MM.1S (cell line): ENCODE data around the gene DLG4.

Source experiments
- DNase-seq: peaks from one replicate; pipeline ENCODE4 v3.0.0-alpha.2; 2015
- H2AFZ ChIP-seq: fragments of 300-600 bp; sonication (generic); 2 replicates; pipeline ENCODE4 v1.6.0; 2016; ENCODE audit warnings: antibody characterized with exemption, low read length
- H3F3A ChIP-seq: fragments of 300-600 bp; sonication (generic); 2 replicates; pipeline ENCODE4 v1.6.1; 2016; ENCODE audit warnings: mild to moderate bottlenecking, antibody characterized with exemption, low read length, moderate library complexity, mixed read lengths; ENCODE audit not compliant: insufficient read depth
- H3K27ac ChIP-seq: fragments of 300-600 bp; sonication (generic); 2 replicates; pipeline ENCODE4 v1.5.1; 2016; ENCODE audit warnings: mild to moderate bottlenecking, low read length
- H3K27me3 ChIP-seq: fragments of 300-600 bp; sonication (generic); replicated peaks from 2 replicates; pipeline ENCODE4 v1.6.0; 2016; ENCODE audit warnings: low read length; ENCODE audit not compliant: insufficient read depth
- H3K36me3 ChIP-seq: fragments of 300-600 bp; sonication (generic); replicated peaks from 2 replicates; pipeline ENCODE4 v1.6.1; 2016; ENCODE audit warnings: mild to moderate bottlenecking, low read length, mixed read lengths; ENCODE audit not compliant: insufficient read depth
- H3K4me1 ChIP-seq: fragments of 300-600 bp; sonication (generic); 2 replicates; pipeline ENCODE4 v1.6.1; 2016; ENCODE audit warnings: low read length, mixed read lengths
- H3K4me2 ChIP-seq: fragments of 300-600 bp; sonication (generic); 2 replicates; pipeline ENCODE4 v1.6.0; 2016; ENCODE audit warnings: low read depth, low read length
- H3K4me3 ChIP-seq: fragments of 300-600 bp; sonication (generic); 2 replicates; pipeline ENCODE4 v1.5.1; 2016; ENCODE audit warnings: low read length, mixed read lengths
- H3K79me2 ChIP-seq: fragments of 300-600 bp; sonication (generic); 2 replicates; pipeline ENCODE4 v1.6.1; 2016; ENCODE audit warnings: mixed run types, low read length, mixed read lengths
- H3K9ac ChIP-seq: fragments of 300-600 bp; sonication (generic); 2 replicates; pipeline ENCODE4 v1.6.1; 2016; ENCODE audit warnings: low read length, mixed read lengths
- H3K9me2 ChIP-seq: fragments of 300-600 bp; sonication (generic); replicated peaks from 2 replicates; pipeline ENCODE4 v1.6.1; 2016; ENCODE audit warnings: mild to moderate bottlenecking, low read length, mixed read lengths; ENCODE audit not compliant: insufficient read depth
- H3K9me3 ChIP-seq: fragments of 300-600 bp; sonication (generic); replicated peaks from 2 replicates; pipeline ENCODE4 v1.6.1; 2016; ENCODE audit warnings: mild to moderate bottlenecking, low read length, mixed read lengths; ENCODE audit not compliant: insufficient read depth
- H4K20me1 ChIP-seq: fragments of 300-600 bp; sonication (generic); 2 replicates; pipeline ENCODE4 v1.6.1; 2016; ENCODE audit warnings: mild to moderate bottlenecking, low read length, moderate library complexity, mixed read lengths; ENCODE audit not compliant: insufficient read depth
- EZH2 ChIP-seq: fragments of 300-600 bp; sonication (generic); optimal IDR thresholded peaks from 2 replicates; pipeline ENCODE3; 2017; ENCODE audit warnings: low read depth, mild to moderate bottlenecking, antibody characterized with exemption, low read length, mixed read lengths
- EZH2phosphoT487 ChIP-seq: fragments of 300-600 bp; sonication (generic); IDR thresholded peaks from 2 replicates; pipeline ENCODE4 v1.6.1; 2018; ENCODE audit warnings: antibody characterized with exemption, low read length
- TF ChIP-seq, protein P1 (sequence below): fragments of 300-600 bp; sonication (generic); IDR thresholded peaks from 2 replicates; pipeline ENCODE4 v1.5.1; 2016; ENCODE audit warnings: antibody characterized with exemption, low read length, mixed read lengths

The DLG4 gene

DNA sequence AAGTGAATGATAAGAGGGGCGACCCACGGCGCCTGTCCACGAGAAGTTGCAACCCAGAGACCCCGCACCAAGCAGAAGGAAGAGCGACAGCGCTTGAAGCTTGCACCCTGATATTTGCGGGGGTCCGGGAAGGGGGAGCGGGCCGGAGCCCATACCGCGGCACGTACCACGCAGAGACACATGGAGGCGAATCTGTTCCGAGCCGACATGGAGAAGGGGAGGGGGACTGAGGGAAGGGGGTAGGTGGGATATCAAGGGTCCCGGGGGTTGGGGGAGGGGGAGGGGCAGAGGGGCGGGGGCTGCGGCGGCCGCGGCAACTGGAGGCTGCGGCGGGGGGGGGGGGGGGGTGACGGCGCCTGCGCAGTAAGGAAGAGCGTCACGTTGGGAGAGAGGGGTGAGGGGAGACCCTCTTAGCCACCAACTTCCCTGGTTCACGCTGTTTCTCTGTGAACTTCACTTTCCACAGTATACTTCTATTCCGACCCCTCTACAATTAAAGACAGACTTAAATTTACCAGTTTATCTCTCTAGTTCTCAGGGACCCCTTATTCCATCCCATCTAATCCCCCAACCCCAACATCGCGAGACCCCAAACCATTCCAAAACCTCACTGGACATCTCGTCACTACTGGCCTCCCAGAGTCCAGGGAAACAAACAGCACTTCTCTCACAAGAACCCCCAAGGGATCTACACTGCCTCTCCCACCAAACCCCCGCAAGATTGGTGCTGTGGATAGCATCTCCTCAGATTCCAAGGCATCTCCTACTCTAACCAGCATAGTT is 8.0 kb downstream of the DLG4 start:
- Histone ChIP-seq H3K4me2 (no peak overlapping the region), H3K4me3 (no peak overlapping the region), H3K9ac (no peak overlapping the region), H4K20me1 (no peaks in the 10 kb centered on the region), H3K9me3 (no peaks in the 10 kb centered on the region), H3K27me3 (peaks cover 79% of the 10 kb centered on the region), H3F3A (no peaks in the 10 kb centered on the region), H3K36me3 (no peaks in the 10 kb centered on the region), H2AFZ (no peak overlapping the region), H3K4me1 (peaks cover 12% of the 10 kb centered on the region), H3K27ac (no peak overlapping the region), H3K9me2 (no peaks in the 10 kb centered on the region), H3K79me2 (no peaks in the 10 kb centered on the region)
- TF ChIP-seq, protein P1, sequence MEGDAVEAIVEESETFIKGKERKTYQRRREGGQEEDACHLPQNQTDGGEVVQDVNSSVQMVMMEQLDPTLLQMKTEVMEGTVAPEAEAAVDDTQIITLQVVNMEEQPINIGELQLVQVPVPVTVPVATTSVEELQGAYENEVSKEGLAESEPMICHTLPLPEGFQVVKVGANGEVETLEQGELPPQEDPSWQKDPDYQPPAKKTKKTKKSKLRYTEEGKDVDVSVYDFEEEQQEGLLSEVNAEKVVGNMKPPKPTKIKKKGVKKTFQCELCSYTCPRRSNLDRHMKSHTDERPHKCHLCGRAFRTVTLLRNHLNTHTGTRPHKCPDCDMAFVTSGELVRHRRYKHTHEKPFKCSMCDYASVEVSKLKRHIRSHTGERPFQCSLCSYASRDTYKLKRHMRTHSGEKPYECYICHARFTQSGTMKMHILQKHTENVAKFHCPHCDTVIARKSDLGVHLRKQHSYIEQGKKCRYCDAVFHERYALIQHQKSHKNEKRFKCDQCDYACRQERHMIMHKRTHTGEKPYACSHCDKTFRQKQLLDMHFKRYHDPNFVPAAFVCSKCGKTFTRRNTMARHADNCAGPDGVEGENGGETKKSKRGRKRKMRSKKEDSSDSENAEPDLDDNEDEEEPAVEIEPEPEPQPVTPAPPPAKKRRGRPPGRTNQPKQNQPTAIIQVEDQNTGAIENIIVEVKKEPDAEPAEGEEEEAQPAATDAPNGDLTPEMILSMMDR: no peak
- TF ChIP-seq EZH2phosphoT487 (no peak), EZH2 (no peak)
- DNase-seq: no peak

DNA sequence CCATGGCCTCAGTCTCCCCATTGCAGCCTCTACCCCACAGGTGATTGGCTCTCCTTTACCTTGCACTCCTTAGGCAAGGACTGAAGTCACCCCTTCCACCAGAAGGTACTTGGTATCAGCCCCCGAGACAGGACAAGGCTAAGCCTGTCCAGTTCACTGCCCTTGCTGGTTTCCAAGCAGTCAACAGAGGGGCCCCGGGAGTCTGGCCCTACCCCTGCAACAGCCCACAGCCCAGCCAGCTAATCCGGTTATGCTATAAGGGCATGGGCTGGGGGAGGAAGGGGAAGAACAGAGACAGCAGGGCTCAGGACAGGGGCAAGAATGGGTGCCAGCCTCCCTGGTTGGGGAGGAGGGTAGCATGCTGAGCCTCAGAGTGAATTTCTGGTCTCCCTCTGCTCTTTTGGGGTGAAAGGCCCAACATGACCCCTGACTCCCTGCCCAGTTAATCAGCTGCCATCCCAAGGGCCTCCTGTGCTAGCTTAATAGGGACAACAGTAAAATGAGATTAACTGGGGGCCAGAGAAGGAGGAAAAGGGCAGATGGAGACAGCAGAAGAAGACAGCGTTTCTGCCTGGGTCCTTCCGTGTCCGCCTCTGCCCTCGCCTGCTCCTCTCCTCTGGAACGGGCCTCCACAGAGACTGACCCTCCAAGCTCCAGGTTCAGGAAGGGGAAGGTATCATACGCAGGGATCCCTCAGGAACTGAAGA is 10.7 kb downstream of the DLG4 start:
- no peaks in the 10 kb centered on the region for H3F3A ChIP-seq
- no peaks in the 10 kb centered on the region for H3K79me2 ChIP-seq
- H4K20me1 ChIP-seq: no peaks in the 10 kb centered on the region
- no peak overlapping the region for H3K27ac ChIP-seq
- H3K4me2 ChIP-seq: no peak overlapping the region
- H3K27me3 ChIP-seq: peaks cover 83% of the 10 kb centered on the region
- H3K36me3 ChIP-seq: no peaks in the 10 kb centered on the region
- H3K9ac ChIP-seq: no peak overlapping the region
- peaks cover 6% of the 10 kb centered on the region for H3K4me1 ChIP-seq
- no peaks in the 10 kb centered on the region for H3K9me3 ChIP-seq
- TF ChIP-seq EZH2 (no peak), EZH2phosphoT487 (no peak)
- TF ChIP-seq, protein P1: no peak
- no peak overlapping the region for H2AFZ ChIP-seq
- no peaks in the 10 kb centered on the region for H3K9me2 ChIP-seq
- DNase-seq: no peak
- H3K4me3 ChIP-seq: no peak overlapping the region

DNA sequence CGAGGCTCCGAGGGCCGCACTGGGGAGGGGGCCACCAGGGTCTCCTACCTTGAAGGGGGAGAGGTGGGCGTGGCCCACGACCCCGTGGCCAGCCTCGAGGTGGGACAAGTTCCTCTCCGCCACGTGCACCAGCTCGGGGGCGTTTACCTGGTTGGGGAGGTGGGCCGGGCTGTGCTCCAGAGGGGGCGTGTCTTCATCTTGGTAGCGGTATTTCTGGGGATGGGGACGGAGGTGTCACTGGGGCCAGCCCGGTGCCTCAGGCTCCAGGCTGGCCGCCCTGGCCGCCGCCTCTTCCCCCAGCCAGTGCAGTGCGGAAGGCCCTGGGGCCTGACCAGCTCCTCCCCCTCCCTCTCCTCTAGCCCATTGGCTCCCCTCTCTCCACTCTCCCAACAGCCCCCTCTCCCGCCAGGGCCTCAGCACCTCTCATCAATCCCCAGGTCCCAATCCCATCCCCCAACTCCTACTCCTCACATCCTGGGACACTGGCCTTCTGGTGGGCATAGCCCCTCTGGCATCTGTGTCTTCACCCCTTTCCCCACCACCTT is 11.5 kb downstream of the DLG4 start:
- Histone ChIP-seq H3K79me2 (no peaks in the 10 kb centered on the region), H3K9me2 (no peaks in the 10 kb centered on the region), H3K9ac (no peak overlapping the region)

More for the DNA sequence above, 11.5 kb downstream of the DLG4 start:
- Histone ChIP-seq H3F3A (no peaks in the 10 kb centered on the region), H3K27me3 (peaks cover 84% of the 10 kb centered on the region), H4K20me1 (no peaks in the 10 kb centered on the region), H3K4me1 (no peaks in the 10 kb centered on the region; the same call in 1 of the 2 replicates), H3K9me3 (no peaks in the 10 kb centered on the region), H3K27ac (no peak overlapping the region), H2AFZ (no peak overlapping the region), H3K4me3 (no peak overlapping the region), H3K36me3 (no peaks in the 10 kb centered on the region), H3K4me2 (no peak overlapping the region)
- no peak for DNase-seq
- TF ChIP-seq, protein P1: no peak
- no peak for TF ChIP-seq EZH2phosphoT487
- TF ChIP-seq EZH2: no peak
